Neural progenitor cell (in vitro differentiated cells): ENCODE measurements around the gene LAMB1. TPM values are rescaled to one million over a fixed set of nuclear protein-coding genes. Genes with fewer than 3 reads are reported as not detected.

Experiments used
- DNase-seq: peaks from one replicate; pipeline ENCODE4 v3.0.0-alpha.2; 2016; ENCODE audit warnings: low spot score
- H2AFZ ChIP-seq: fragments of 200-600 bp; sonication (generic); replicated peaks from 2 replicates; pipeline ENCODE4 v1.6.1; 2016; ENCODE audit warnings: antibody characterized with exemption
- H3F3A ChIP-seq: fragments of 200-600 bp; sonication (generic); 2 replicates; pipeline ENCODE4 v1.6.1; 2016; ENCODE audit warnings: antibody characterized with exemption, low read depth
- H3K27ac ChIP-seq: fragments of 200-600 bp; sonication (generic); 2 replicates; pipeline ENCODE4 v1.5.1; 2016; ENCODE audit warnings: mild to moderate bottlenecking
- H3K27me3 ChIP-seq: fragments of 200-600 bp; sonication (generic); 2 replicates; pipeline ENCODE4 v1.6.1; 2016; ENCODE audit warnings: mild to moderate bottlenecking, moderate library complexity
- H3K36me3 ChIP-seq: fragments of 200-600 bp; sonication (generic); 2 replicates; pipeline ENCODE4 v1.5.1; 2016
- H3K4me1 ChIP-seq: fragments of 200-600 bp; sonication (generic); 2 replicates; pipeline ENCODE4 v1.6.1; 2016; ENCODE audit warnings: mixed run types
- H3K4me2 ChIP-seq: fragments of 200-600 bp; sonication (generic); 2 replicates; pipeline ENCODE4 v1.6.1; 2016
- H3K4me3 ChIP-seq: fragments of 200-600 bp; sonication (generic); 2 replicates; pipeline ENCODE4 v1.5.1; 2016
- H3K79me2 ChIP-seq: fragments of 200-600 bp; sonication (generic); 2 replicates; pipeline ENCODE4 v1.6.1; 2016; ENCODE audit warnings: low read depth
- H3K9ac ChIP-seq: fragments of 200-600 bp; sonication (generic); 2 replicates; pipeline ENCODE4 v1.6.1; 2016
- H3K9me3 ChIP-seq: fragments of 200-600 bp; sonication (generic); 2 replicates; pipeline ENCODE4 v1.5.1; 2016; ENCODE audit warnings: low read depth
- H4K20me1 ChIP-seq: fragments of 200-600 bp; sonication (generic); 2 replicates; pipeline ENCODE4 v1.6.1; 2016; ENCODE audit warnings: low read depth
- H3K27ac Mint-ChIP-seq: 3 replicates; pipeline ENCODE4 v1.8.0; 2021; ENCODE audit warnings: mixed read lengths
- H3K27me3 Mint-ChIP-seq: 2 replicates; pipeline ENCODE4 v1.8.0; 2022; ENCODE audit warnings: low read depth, mild to moderate bottlenecking, inconsistent platforms, moderate library complexity, mixed read lengths; ENCODE audit not compliant: insufficient read depth
- H3K36me3 Mint-ChIP-seq: 3 replicates; pipeline ENCODE4 v1.8.0; 2021; ENCODE audit warnings: mixed read lengths
- H3K4me1 Mint-ChIP-seq: 3 replicates; pipeline ENCODE4 v1.8.0; 2021; ENCODE audit warnings: mixed read lengths
- H3K4me3 Mint-ChIP-seq: 3 replicates; pipeline ENCODE4 v1.8.0; 2021; ENCODE audit warnings: mild to moderate bottlenecking, moderate library complexity, mixed read lengths
- H3K9me3 Mint-ChIP-seq: 3 replicates; pipeline ENCODE4 v1.8.0; 2020; ENCODE audit warnings: mixed read lengths
- CTCF ChIP-seq: fragments of 200-600 bp; sonication (generic); IDR thresholded peaks from 2 replicates; pipeline ENCODE4 v1.5.1; 2017; ENCODE audit warnings: antibody characterized with exemption, mild to moderate bottlenecking
- EZH2 ChIP-seq: fragments of 200-600 bp; sonication (generic); IDR thresholded peaks from 2 replicates; pipeline ENCODE4 v1.6.1; 2017; ENCODE audit warnings: antibody characterized with exemption, mild to moderate bottlenecking, moderate library complexity
- EZH2phosphoT487 ChIP-seq: fragments of 200-600 bp; sonication (generic); IDR thresholded peaks from 2 replicates; pipeline ENCODE4 v1.6.1; 2017; ENCODE audit warnings: antibody characterized with exemption
- total RNA-seq: library from RNA; depleted of rRNA; stranded (reverse); fragments of >200 nt; gene quantifications from 2 replicates; pipeline ENCODE4 v1.2.3, GENCODE V29; 2015; ENCODE audit warnings: low replicate concordance

LAMB1 gene
- total RNA-seq, 1 donor from 2014 or later = 87.7 TPM

DNA sequence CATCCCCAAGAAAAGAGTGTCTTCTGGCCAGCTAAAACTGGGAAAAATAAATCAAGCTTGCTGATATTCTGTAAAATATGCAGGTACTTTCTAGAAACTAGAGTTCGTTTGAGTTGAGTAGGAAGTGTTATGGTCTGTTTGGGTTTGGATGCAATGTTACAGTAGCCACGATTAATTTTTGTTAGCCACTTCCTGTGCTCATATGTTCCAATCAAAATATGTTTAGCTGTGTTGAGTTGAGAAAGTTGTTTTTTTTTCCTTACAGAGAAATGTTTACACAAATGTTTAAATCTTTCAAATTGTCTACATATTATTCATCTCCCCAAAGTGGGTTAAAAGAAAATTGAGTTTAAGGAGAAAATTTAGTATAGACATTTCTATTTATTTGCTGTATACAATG lies 11.3 kb upstream of the LAMB1 start:
- no peaks in the 10 kb centered on the region for H3K36me3 Mint-ChIP-seq
- no peak for DNase-seq
- Histone ChIP-seq H3K27ac (no peak overlapping the region), H3K4me3 (no peak overlapping the region), H3K4me2 (no peak overlapping the region), H3K27me3 (no peaks in the 10 kb centered on the region), H3K4me1 (no peaks in the 10 kb centered on the region), H3K36me3 (no peaks in the 10 kb centered on the region), H3K9me3 (no peaks in the 10 kb centered on the region), H4K20me1 (no peaks in the 10 kb centered on the region), H2AFZ (no peak overlapping the region), H3F3A (no peaks in the 10 kb centered on the region), H3K9ac (no peak overlapping the region), H3K79me2 (no peaks in the 10 kb centered on the region)
- TF ChIP-seq CTCF = no peak
- no peak for TF ChIP-seq EZH2
- TF ChIP-seq EZH2phosphoT487 = no peak
- H3K9me3 Mint-ChIP-seq = no peaks in the 10 kb centered on the region
- H3K4me3 Mint-ChIP-seq = no peak overlapping the region
- peaks cover 3% of the 10 kb centered on the region for H3K27me3 Mint-ChIP-seq
- H3K4me1 Mint-ChIP-seq = no peaks in the 10 kb centered on the region
- no peak overlapping the region for H3K27ac Mint-ChIP-seq

- Histone ChIP-seq H3K36me3 (no peaks in the 10 kb centered on the region), H3K9ac (no peak overlapping the region), H3K27me3 (peaks cover 7% of the 10 kb centered on the region), H3K9me3 (no peaks in the 10 kb centered on the region), H3K4me2 (no peak overlapping the region), H4K20me1 (no peaks in the 10 kb centered on the region), H3K4me3 (no peak overlapping the region), H3F3A (no peaks in the 10 kb centered on the region), H2AFZ (no peak overlapping the region), H3K4me1 (no peaks in the 10 kb centered on the region), H3K79me2 (no peaks in the 10 kb centered on the region), H3K27ac (no peak overlapping the region)
- TF ChIP-seq EZH2phosphoT487 = no peak
- TF ChIP-seq CTCF = no peak
- no peak for TF ChIP-seq EZH2
- DNase-seq = no peak
- no peaks in the 10 kb centered on the region for H3K9me3 Mint-ChIP-seq
- no peaks in the 10 kb centered on the region for H3K4me1 Mint-ChIP-seq
- peaks cover 3% of the 10 kb centered on the region for H3K27me3 Mint-ChIP-seq
- H3K4me3 Mint-ChIP-seq = no peak overlapping the region
- no peaks in the 10 kb centered on the region for H3K36me3 Mint-ChIP-seq
- no peak overlapping the region for H3K27ac Mint-ChIP-seq
These were observed 9.8 kb upstream of the LAMB1 start for GRCh38 chr7:108012499-108013430.

- no peak overlapping the region for H2AFZ ChIP-seq
- Mint-ChIP-seq H3K27ac (no peak overlapping the region), H3K4me1 (peaks cover 4% of the 10 kb centered on the region), H3K27me3 (peaks cover 8% of the 10 kb centered on the region), H3K36me3 (no peaks in the 10 kb centered on the region), H3K9me3 (no peaks in the 10 kb centered on the region), H3K4me3 (no peak overlapping the region)
- H3K9ac ChIP-seq = no peak overlapping the region
- peaks cover 31% of the 10 kb centered on the region for H3K27me3 ChIP-seq
- TF ChIP-seq EZH2 (no peak), CTCF (no peak), EZH2phosphoT487 (no peak)
- H3K9me3 ChIP-seq = no peaks in the 10 kb centered on the region
- no peak overlapping the region for H3K27ac ChIP-seq
- no peak overlapping the region for H3K4me3 ChIP-seq
- H3K79me2 ChIP-seq = no peaks in the 10 kb centered on the region
- H3K4me2 ChIP-seq = no peak overlapping the region
- H3F3A ChIP-seq = no peaks in the 10 kb centered on the region
- no peaks in the 10 kb centered on the region for H3K4me1 ChIP-seq
- H4K20me1 ChIP-seq = no peaks in the 10 kb centered on the region
- H3K36me3 ChIP-seq = no peaks in the 10 kb centered on the region
- no peak for DNase-seq
These were observed 7.4 kb upstream of the LAMB1 start for GRCh38 chr7:108010377-108010776.
